ENCODE data around the gene ICAM3. TPM values are rescaled to one million over a fixed set of nuclear protein-coding genes. Genes with fewer than 3 reads are reported as not detected.

ICAM3 gene
- polyA plus RNA-seq, 1 of the 3 experiments (the other 2 are of a cell fraction): 15.6 TPM

- POLR2A ChIA-PET: interaction anchor here (1.3 kb wide), 1 partner anchor 7 kb away, joined by 3 read pairs; no protein-coding TSS in a partner anchor
- 91% methylated on average over 24 of the region's 34 CpGs for WGBS (ENCODE audit: low lambda C conversion rate)
- no peak overlapping the region for H3K9ac ChIP-seq
These were observed 55.1 kb downstream of the ICAM3 start for GRCh38 chr19:10284065-10284959.

More at GRCh38 chr19:10284065-10284959, 55.1 kb downstream of the ICAM3 start:
- Histone ChIP-seq H3K36me3 (replicated peaks in 1 of 2; ENCODE audit: control insufficient read depth in 1 of 2, insufficient read depth in 2 of 2, low read length in 1 of 2) (no peaks in the 10 kb centered on the region), H3F3A (replicated peaks; ENCODE audit: insufficient read depth) (peaks cover 11% of the 10 kb centered on the region), H3K9me3 (no peaks in the 10 kb centered on the region), H3K27me3 (ENCODE audit: insufficient read depth) (no peaks in the 10 kb centered on the region; the same call in 1 of the 2 replicates), H3K27ac (ENCODE audit: low read depth in 2 of 2, low read length in 1 of 2) (no peak overlapping the region), H3K4me1 (ENCODE audit: control insufficient read depth in 1 of 2, insufficient read depth in 2 of 2, low read depth in 1 of 2, low read length in 1 of 2) (peaks cover 0 to 7% of the 10 kb centered on the region in 2 experiments; a peak in 1 of 4 replicates), H4K20me1 (ENCODE audit: insufficient read depth) (no peaks in the 10 kb centered on the region), H3K79me2 (ENCODE audit: insufficient read depth) (no peaks in the 10 kb centered on the region), H2AFZ (ENCODE audit: low read depth) (no peak overlapping the region), H3K4me3 (ENCODE audit: low read depth in 2 of 2, low read length in 1 of 2) (no peak overlapping the region), H3K9me2 (no peaks in the 10 kb centered on the region), H3K4me2 (no peak overlapping the region)
- TF ChIP-seq FOXM1 (IDR thresholded peaks at IDR 0.05; ENCODE audit: low read depth): no peak
- TF ChIP-seq RFX5 (IDR thresholded peaks at IDR 0.05; ENCODE audit: low read length): no peak
- TF ChIP-seq ELF1 (IDR thresholded peaks at IDR 0.05): no peak
- TF ChIP-seq FOSL2 (IDR thresholded peaks at IDR 0.05; ENCODE audit: borderline replicate concordance, low read depth): no peak
- no peak for TF ChIP-seq GABPA (IDR thresholded peaks at IDR 0.05; ENCODE audit: low read depth)
- TF ChIP-seq TEAD4 (IDR thresholded peaks at IDR 0.05; ENCODE audit: borderline replicate concordance, insufficient read depth): no peak
- no peak for TF ChIP-seq EP300 (IDR thresholded peaks at IDR 0.05; ENCODE audit: borderline replicate concordance in 1 of 2, low read depth in 1 of 2, low read length in 1 of 2)
- TF ChIP-seq PBX3 (IDR thresholded peaks at IDR 0.05): no peak
- TF ChIP-seq RAD21 (IDR thresholded peaks at IDR 0.05; ENCODE audit: low read length): no peak
- TF ChIP-seq YY1 (IDR thresholded peaks at IDR 0.05; ENCODE audit: low read depth): no peak
- TF ChIP-seq NRF1 (IDR thresholded peaks at IDR 0.05; ENCODE audit: low read depth, low read length): no peak
- TF ChIP-seq JUND (IDR thresholded peaks at IDR 0.05): no peak
- TF ChIP-seq REST (IDR thresholded peaks at IDR 0.05; ENCODE audit: low read depth, low read length): no peak
- TF ChIP-seq CHD2 (IDR thresholded peaks at IDR 0.05; ENCODE audit: low read length, partially characterized antibody): no peak
- no peak for TF ChIP-seq EZH2phosphoT487 (IDR thresholded peaks at IDR 0.05; ENCODE audit: borderline replicate concordance, low read depth)
- no peak for DNase-seq
- CTCF ChIA-PET: interaction anchor here (0.8 to 7.4 kb wide), 4 partner anchors 15 to 416 kb away, joined by 3 to 65 read pairs (median 5); partner anchors contain the start of gene ICAM1

Small RNAs within 50 kb of the gene (small RNA-seq; reads per million reads assigned to genes)
- gene AC011511.1 (0 reads per million in 7 experiments), gene AC011511.4 (0 to 0.52 (median 0) reads per million in 7 experiments)

Other genes starting within 250 kb of the ICAM3 start
- 0.13 and 0.32 TPM in 2 replicates for gene ANGPTL6, start 236.9 kb downstream of the ICAM3 start, polyA plus RNA-seq (2012; rRNA removed)
- gene PPAN, start 233.3 kb downstream of the ICAM3 start, polyA plus RNA-seq (2012; rRNA removed): 62.5 and 75.6 TPM in 2 replicates
- 6.8 and 8.7 TPM in 2 replicates for gene P2RY11, start 227.9 kb downstream of the ICAM3 start, polyA plus RNA-seq (2012; rRNA removed)
- 271 and 432 TPM in 2 replicates for gene EIF3G, start 219.7 kb downstream of the ICAM3 start, polyA plus RNA-seq (2012; rRNA removed)
- gene DNMT1, start 144.7 kb downstream of the ICAM3 start, polyA plus RNA-seq (2012; rRNA removed): 46.1 and 58.3 TPM in 2 replicates
- gene S1PR2, start 108.3 kb downstream of the ICAM3 start, polyA plus RNA-seq (2012; rRNA removed): 3.6 and 3.8 TPM in 2 replicates
- gene MRPL4, start 87.4 kb downstream of the ICAM3 start, polyA plus RNA-seq (2012; rRNA removed): 76.0 and 110 TPM in 2 replicates
- 14.5 and 14.8 TPM in 2 replicates for gene ICAM1, start 68.5 kb downstream of the ICAM3 start, polyA plus RNA-seq (2012; rRNA removed)
- 0.05 TPM in 2 replicates for gene ICAM4, start 52.7 kb downstream of the ICAM3 start, polyA plus RNA-seq (2012; rRNA removed)
- gene ICAM5, start 49.7 kb downstream of the ICAM3 start, polyA plus RNA-seq (2012; rRNA removed): 4.9 and 5.2 TPM in 2 replicates
- 1.8 and 2.1 TPM in 2 replicates for gene ZGLP1, start 29.8 kb downstream of the ICAM3 start, polyA plus RNA-seq (2012; rRNA removed)
- 45.8 TPM in 2 replicates for gene FDX2, start 23.6 kb downstream of the ICAM3 start, polyA plus RNA-seq (2012; rRNA removed)
- 3.0 and 8.2 TPM in 2 replicates for gene RAVER1, start 6.1 kb downstream of the ICAM3 start, polyA plus RNA-seq (2012; rRNA removed)
- 34.8 and 44.6 TPM in 2 replicates for gene TYK2, start 40.9 kb upstream of the ICAM3 start, polyA plus RNA-seq (2012; rRNA removed)
- 1,026 and 1,054 TPM in 2 replicates for gene CDC37, start 63.9 kb upstream of the ICAM3 start, polyA plus RNA-seq (2012; rRNA removed)
- gene PDE4A, start 80.9 kb upstream of the ICAM3 start, polyA plus RNA-seq (2012; rRNA removed): 2.3 and 2.9 TPM in 2 replicates
- 53.8 and 72.9 TPM in 2 replicates for gene KEAP1, start 163.7 kb upstream of the ICAM3 start, polyA plus RNA-seq (2012; rRNA removed)
- 0.32 and 0.36 TPM in 2 replicates for gene S1PR5, start 177.8 kb upstream of the ICAM3 start, polyA plus RNA-seq (2012; rRNA removed)
- gene ATG4D, start 204.3 kb upstream of the ICAM3 start, polyA plus RNA-seq (2012; rRNA removed): 19.7 and 22.6 TPM in 2 replicates
- 23.3 and 26.7 TPM in 2 replicates for gene KRI1, start 226.4 kb upstream of the ICAM3 start, polyA plus RNA-seq (2012; rRNA removed)
- 13.1 and 14.9 TPM in 2 replicates for gene CDKN2D, start 229.4 kb upstream of the ICAM3 start, polyA plus RNA-seq (2012; rRNA removed)
- gene AP1M2, start 247.7 kb upstream of the ICAM3 start, polyA plus RNA-seq (2012; rRNA removed): 0.05 and 0.30 TPM in 2 replicates